Activated CD4-positive, alpha-beta T cell treated with anti-CD3 and anti-CD28 coated beads for 1 hour (primary cell): ENCODE measurements around the gene LTBP4.
"Not testable (repeated sequence)": the region's sequence is repeated elsewhere in the genome, so short reads cannot be mapped to it uniquely, and the experiment has no call there.

Experiments
- DNase-seq: peaks from one replicate; pipeline ENCODE4 v3.0.0-alpha.2; 2020

Gene LTBP4

GRCh38 chr19:40576151-40576584, 25.0 kb upstream of the LTBP4 start:
- DNase-seq, result no peak

- peak; percentile 87 for DNase-seq
Observed at GRCh38 chr19:40576585-40577451, 24.4 kb upstream of the LTBP4 start, which contains the start of gene SHKBP1. Gene SHKBP1, plus strand, starts transcription at chr19:40576873. Its CDS starts 27 bp downstream, at chr19:40576900.

- no peak for DNase-seq
Observed at GRCh38 chr19:40578442-40578908, 22.7 kb upstream of the LTBP4 start.

- DNase-seq, result no peak
Observed at GRCh38 chr19:40580619-40581018, 20.6 kb upstream of the LTBP4 start.

GRCh38 chr19:40581531-40581930, 19.6 kb upstream of the LTBP4 start:
- DNase-seq, result no peak

GRCh38 chr19:40582467-40582866, 18.7 kb upstream of the LTBP4 start:
- DNase-seq, result no peak

GRCh38 chr19:40583283-40583682, 17.9 kb upstream of the LTBP4 start:
- DNase-seq, result no peak

- no peak for DNase-seq
Observed at GRCh38 chr19:40584007-40584406, 17.2 kb upstream of the LTBP4 start.

- no peak for DNase-seq
Observed at GRCh38 chr19:40585241-40585981, 15.8 kb upstream of the LTBP4 start.

GRCh38 chr19:40585982-40586422, 15.2 kb upstream of the LTBP4 start:
- DNase-seq, result no peak

GRCh38 chr19:40586611-40587010, 14.6 kb upstream of the LTBP4 start:
- DNase-seq, result no peak

GRCh38 chr19:40588110-40588854, 12.9 kb upstream of the LTBP4 start:
- no peak for DNase-seq

GRCh38 chr19:40588926-40589569, 12.1 kb upstream of the LTBP4 start:
- no peak for DNase-seq

GRCh38 chr19:40589591-40590429, 11.4 kb upstream of the LTBP4 start:
- no peak for DNase-seq

GRCh38 chr19:40590464-40591265, 10.5 kb upstream of the LTBP4 start:
- no peak for DNase-seq

GRCh38 chr19:40591724-40592123, 9.4 kb upstream of the LTBP4 start:
- not testable (repeated sequence) for DNase-seq

GRCh38 chr19:40592170-40592569, 9.0 kb upstream of the LTBP4 start:
- DNase-seq, result no peak

- no peak for DNase-seq
Observed at GRCh38 chr19:40594255-40594654, 6.9 kb upstream of the LTBP4 start.

- no peak for DNase-seq
Observed at GRCh38 chr19:40594657-40595091, 6.5 kb upstream of the LTBP4 start.

- no peak for DNase-seq
Observed at GRCh38 chr19:40596608-40597328, 4.4 kb upstream of the LTBP4 start.
